HG02623 (cell line): ENCODE data around the gene CHMP6.
"Not testable (repeated sequence)": the region's sequence is repeated elsewhere in the genome, so short reads cannot be mapped to it uniquely, and the experiment has no call there.

Experiments used
- ATAC-seq: cut with Tn5 transposase; IDR thresholded peaks from one replicate; pipeline ENCODE4 v1.9.1; 2021; ENCODE audit warnings: moderate library complexity; ENCODE audit not compliant: unreplicated experiment

Gene CHMP6

GRCh38 chr17:81010935-81011334 lies 19.3 kb downstream of the CHMP6 start:
- ATAC-seq: no peak

DNA sequence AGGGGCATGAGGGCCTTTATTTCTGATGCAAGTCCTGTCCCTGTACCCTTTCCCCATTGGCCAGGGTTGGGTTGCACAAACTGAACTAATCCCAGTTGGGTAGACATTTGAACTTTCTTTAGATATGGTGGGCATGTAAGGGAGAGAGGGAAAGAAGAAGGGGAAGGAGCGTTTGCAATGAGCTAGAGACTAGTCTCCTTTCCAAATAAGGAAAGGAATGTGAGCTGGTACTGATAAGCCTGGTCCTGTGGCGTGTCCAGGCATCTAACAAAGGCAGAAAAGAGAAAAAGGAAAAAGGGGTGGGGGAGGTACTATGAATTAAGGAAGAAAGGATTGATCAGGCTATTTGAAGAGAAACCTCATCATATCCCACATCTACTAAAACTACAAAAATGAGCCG lies 20.3 kb downstream of the CHMP6 start:
- no peak for ATAC-seq

- no peak for ATAC-seq
These were observed 21.2 kb downstream of the CHMP6 start for GRCh38 chr17:81012574-81013447.

DNA sequence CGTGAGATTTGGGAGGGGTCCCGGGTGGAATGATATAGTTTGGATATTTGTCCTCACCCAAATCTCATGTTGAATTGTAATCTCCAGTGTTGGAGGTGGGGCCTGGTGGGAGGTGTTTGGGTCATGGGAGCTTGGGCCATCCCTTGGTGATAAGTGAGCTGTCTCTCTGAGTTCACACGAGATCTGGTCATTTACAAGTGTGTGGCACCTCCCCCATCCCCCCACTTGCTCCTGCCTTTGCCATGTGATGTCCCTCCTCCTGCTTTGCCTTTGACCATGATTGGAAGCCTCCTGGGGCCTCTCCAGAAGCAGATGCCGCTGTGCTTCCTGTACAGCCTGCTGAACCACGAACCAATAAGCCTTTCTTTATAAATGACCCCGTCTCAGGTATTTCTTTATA lies 22.0 kb downstream of the CHMP6 start:
- no peak for ATAC-seq

- ATAC-seq: no peak
These were observed 23.5 kb downstream of the CHMP6 start for GRCh38 chr17:81015136-81015535.

DNA sequence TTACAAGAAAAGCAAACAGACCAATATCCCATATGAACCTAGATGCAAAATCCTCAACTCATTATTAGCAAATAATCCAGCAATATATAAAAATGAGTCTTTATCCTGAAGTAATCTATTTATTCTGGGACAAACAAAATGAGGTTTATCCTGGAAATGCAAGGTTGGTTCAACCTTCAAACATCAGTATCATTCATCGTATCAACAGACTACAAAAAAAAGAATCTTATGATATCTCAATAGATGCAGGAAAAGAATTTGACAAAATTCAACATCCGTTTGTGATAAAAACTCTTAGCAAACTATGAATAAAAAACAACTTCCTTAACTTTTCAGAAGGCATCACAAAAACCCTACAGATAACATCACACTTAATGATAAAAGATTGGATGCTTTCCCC lies 24.9 kb downstream of the CHMP6 start:
- no peak for ATAC-seq

DNA sequence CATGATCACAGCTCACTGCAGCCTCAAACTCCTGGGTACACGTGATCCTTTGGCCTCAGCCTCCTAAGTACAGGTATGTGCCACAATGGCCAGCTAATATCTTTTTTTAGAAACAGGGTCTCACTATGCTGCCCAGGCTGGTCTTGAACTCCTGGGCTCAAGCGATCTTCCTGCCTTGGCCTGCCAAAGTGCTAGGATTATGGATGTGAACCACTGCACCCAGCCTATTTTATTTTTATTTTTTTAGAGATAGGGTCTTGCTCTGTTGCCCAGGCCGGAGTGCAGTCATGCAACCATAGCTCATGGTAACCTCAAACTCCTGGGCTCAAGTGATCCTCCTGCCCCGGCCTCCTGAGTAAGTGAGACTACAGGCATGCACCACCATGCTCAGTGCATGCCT lies 25.7 kb downstream of the CHMP6 start:
- not testable (repeated sequence) for ATAC-seq

DNA sequence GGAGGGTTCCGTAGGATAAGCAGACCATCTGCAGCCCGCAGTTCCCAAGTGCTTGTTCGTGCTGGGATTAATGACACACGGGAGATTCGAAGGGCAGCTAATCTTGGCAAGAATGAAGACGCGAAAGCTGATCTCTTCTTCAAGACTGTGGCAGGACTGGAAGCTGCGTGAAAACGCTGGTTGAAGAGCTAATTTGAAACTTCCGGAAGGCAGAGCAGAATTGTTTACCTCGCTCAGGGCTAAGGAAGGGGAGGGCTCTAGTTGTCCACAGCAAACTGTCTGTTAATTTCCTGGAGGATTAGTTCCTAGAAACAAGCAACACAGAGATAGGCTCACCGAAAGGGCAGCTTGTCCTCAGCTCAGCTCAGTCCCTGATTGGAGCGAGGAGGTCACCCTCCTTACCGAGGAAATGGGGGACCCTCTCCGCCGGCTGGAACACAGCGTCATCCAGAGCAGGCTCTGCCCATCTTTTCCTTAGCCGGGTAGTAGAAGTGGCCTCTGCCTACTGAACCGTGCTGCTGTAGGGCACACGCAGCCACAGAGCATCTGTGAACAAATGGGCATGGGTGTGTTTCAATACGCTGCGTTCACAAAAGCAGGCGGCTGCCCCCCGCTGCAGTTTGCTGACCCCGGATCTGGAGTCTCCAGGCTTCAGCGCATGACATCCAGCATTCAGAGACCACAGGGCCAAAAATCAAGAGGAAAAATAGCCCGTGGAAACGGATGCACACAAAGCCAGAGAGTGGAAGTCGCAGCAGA lies 26.6 kb downstream of the CHMP6 start:
- no peak for ATAC-seq

DNA sequence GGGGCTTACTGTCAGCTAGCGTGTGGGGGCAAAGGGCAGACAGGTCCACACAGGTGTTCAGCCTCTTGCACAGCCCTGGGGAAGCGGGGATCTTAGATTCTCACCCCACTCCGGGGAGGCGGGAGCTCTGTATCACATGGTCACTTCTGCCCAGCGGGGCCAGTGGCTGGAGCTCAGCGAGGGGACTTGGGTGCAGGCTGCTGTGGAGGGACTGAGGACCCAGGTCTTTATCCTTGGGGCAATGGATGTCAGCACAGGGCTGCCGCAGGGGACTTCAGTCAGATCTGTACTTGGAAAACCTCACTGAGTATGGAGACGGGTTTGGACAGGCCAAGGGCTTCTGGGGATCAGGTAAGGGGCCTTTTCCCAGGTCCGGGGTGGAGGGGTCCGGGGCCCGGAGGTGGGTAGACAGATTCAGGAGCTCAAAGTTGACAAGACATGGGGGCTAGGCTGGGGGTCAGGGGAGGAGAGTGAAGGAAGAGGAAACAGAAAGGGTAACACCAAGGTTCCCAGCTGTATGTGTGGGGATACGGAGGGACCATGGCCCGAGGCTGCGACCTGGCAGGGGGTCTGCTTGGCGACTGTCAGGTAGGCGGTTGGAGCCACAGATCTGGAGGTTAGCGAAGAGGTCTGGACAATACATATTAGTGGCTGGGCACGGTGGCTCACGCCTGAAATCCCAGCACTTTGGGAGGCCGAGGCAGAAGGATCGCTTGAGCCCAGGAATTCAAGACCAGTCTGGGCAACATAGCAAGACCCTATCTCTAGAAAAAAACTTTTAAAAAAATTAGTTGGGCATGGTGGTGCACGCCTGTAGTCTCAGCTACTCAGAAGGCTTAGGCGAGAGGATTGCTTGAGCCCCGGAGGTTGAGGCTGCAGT lies 28.2 kb downstream of the CHMP6 start:
- no peak for ATAC-seq

DNA sequence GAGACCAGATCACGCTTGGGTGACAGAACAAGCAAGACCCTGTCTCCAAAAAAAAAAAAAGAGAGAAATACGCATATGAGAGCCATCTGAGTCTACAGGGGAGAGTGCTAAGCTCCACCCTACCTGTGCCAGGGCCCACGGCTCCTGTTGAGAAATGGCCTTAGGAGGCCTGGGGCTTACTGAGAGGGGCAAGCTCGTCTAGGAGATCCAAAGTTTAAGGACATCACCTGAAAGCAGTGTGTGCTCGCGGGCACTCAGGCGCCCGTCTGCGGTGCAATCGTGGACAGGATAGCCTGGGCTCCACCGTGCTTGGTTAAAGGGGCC lies 28.8 kb downstream of the CHMP6 start:
- ATAC-seq: no peak

DNA sequence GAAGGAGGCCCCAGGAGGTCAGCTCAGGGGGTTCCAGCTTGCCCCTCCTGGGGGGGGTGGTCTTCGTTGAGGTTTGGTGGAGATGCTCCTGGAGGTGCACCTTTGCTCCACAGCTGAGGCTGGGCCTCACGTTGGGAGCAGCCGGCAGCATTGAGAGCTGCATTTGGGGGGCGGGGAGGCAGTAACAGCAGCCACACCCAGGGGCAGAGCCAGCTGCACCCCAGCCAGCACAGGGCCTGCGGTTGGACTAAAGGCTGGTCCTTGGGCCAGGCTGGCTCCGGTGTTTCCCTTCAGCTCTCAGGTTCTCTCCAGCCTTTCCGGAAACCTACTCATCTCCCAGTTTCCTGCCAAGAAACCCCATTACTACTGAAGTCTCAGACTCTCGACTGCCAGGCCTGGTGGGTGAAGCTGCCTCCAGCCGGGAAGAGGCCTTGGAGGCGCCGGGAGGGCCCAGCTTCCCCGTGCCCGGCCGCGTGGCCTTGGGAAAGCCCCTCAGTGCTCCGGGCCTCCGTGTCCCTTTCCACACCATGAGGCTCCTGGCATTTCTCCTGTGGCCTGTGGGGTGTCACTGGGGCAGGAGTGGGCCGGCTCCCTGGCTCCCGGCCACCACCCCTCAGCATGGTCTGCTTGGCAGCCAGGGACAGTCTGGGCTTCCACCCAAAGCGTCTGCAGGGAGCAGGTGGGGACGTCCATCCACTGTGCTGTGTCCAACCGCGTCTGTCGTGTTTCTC lies 29.3 kb downstream of the CHMP6 start:
- ATAC-seq: no peak

DNA sequence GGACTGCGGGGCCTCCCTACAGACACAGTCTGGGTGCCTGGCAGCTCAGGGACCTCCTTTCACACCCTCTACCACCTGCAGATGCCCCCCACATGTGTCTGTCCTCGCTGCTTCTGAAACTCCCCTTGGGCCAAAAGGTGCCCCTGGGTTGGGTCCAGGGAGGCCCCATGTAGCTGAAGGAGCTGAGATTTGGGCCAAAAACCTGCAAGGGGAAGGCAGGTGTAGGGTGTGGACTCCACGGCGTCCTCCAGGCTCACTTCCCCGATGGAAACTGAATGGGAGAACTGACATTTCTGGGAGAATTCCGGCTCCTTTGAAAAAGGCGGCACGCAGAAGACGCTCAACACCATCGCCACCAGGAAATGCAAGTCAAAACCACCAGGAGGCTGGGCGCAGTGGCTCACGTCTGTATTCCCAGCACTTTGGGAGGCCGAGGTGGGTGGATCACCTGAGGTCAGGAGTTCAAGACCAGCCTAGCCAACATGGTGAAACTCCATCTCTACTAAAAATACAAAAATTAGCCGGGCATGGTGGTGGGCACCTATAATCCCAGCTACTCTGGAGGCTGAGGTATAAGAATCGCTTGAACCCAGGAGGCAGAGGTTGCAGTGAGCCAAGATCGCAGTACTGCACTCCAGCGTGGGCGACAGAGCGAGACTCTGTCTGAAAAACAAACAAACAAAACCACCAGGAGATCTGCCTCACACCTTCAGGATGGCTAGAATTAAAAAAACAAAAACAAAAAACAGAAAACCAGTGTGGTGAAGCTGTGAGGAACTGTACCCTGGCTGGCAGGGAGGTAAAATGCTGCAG lies 30.1 kb downstream of the CHMP6 start:
- no peak for ATAC-seq

DNA sequence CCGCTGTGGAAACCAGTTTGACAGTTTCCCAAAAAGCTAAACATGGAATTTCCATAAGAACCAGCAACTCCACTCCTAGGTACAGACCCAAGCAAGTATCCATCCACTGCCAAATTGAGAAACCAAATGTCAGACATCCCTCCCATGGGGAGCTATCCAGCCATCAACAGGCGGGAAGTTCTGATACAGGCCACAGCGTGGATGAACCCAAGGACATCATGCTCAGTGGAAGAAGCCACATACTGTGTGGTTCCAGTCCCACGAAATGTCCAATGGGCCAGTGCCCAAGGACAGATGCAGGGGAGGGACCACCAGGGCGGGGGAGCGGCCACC lies 30.7 kb downstream of the CHMP6 start:
- no peak for ATAC-seq

- no peak for ATAC-seq
These were observed 33.6 kb downstream of the CHMP6 start for GRCh38 chr17:81025065-81025740.

DNA sequence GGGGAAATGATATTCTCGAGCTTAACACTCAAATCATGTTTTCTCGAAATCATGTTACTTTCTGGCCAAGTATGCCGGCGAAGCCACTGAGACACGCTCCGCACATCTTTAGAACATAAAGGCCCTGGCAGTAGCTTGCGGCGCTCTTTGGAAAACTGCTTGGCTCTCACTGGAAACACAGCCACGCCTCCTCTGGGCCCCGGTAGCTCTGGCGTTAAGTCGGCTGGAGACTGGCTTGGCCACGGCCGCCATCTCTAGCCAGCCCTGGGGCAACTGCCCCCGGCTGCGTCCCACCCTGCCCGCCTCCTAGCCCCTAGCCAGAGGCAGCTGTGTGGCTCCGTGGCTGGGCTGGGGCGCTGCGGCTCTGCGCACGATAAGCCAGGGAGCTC lies 34.1 kb downstream of the CHMP6 start:
- ATAC-seq: no peak

DNA sequence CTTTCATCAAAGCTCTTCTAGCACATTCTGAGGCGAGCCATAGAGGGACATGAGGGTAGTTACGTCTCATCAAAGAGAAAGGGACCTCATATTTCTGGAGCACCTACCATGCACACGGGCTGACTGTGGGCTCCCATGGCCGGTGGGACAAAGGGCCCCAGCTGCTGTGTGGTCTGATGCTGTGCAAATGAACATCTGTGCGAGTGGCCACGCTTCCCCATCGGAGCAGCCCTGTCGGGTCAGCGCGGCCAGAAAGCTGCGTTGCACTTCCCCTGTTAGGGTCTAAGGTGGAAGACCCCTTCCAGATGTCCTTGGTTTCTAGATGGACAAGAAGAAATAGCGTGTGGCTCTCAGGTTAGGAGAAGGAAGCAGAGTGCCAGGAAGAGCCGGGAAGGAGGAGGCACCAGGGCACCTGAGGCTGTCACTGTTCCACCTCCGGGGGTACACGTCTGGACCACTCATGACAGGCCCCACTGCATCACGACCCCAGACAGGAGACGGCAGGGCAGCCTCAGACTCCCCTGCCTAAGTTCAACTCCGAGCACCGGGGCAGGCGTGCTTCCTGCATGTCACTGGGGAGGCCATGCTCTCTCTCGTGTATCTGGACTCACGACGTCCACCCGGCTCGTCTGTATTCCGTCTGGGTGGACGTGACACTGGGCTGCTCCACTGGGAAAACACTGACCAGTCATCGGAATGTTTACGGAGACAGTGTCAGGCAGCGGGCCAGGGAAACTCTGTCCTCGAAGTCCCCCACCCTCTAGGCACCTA lies 34.8 kb downstream of the CHMP6 start:
- ATAC-seq: no peak

GRCh38 chr17:81027038-81027437 lies 35.4 kb downstream of the CHMP6 start:
- no peak for ATAC-seq

GRCh38 chr17:81027591-81028505 lies 36.2 kb downstream of the CHMP6 start:
- no peak for ATAC-seq
